ENCODE results near the gene TRIM41. TPM values are rescaled to one million over a fixed set of nuclear protein-coding genes. Genes with fewer than 3 reads are reported as not detected.

The TRIM41 gene
- total and polyA plus RNA-seq, 2 of the 13 experiments (the other 11 are each of a cell fraction or from before 2014, with no cell fraction given): 10.2 to 16.7 TPM

- TF ChIP-seq ZSCAN12 (CRISPR knock-in tag; IDR thresholded peaks at IDR 0.05) (0 out of 2 replicates have a peak, but pooled peaks have one; percentile 46), THAP7 (CRISPR knock-in tag; IDR thresholded peaks at IDR 0.05) (peak; percentile 59; the same call in 1 of the 2 replicates), ZBTB7A (CRISPR knock-in tag; IDR thresholded peaks at IDR 0.05) (no peak), ZFX (CRISPR knock-in tag; IDR thresholded peaks at IDR 0.05; ENCODE audit: low read depth) (peak; percentile 80), ZNF891 (CRISPR knock-in tag; IDR thresholded peaks at IDR 0.05) (peak; percentile 87), ZNF276 (CRISPR knock-in tag; IDR thresholded peaks at IDR 0.05; ENCODE audit: low read depth) (0 out of 2 replicates have a peak, but pooled peaks have one; percentile 65), ZNF616 (CRISPR knock-in tag; IDR thresholded peaks at IDR 0.05; ENCODE audit: low read depth) (peak; percentile 78; the same call in 1 of the 2 replicates), ZNF766 (CRISPR knock-in tag; IDR thresholded peaks at IDR 0.05; ENCODE audit: borderline replicate concordance) (peak; percentile 69; the same call in 1 of the 2 replicates), ZNF446 (CRISPR knock-in tag; IDR thresholded peaks at IDR 0.05) (no peak), ELF1 (CRISPR knock-in tag; IDR thresholded peaks at IDR 0.05) (peak; percentile 69), ZFP37 (CRISPR knock-in tag; IDR thresholded peaks at IDR 0.05; ENCODE audit: borderline replicate concordance) (no peak; the same call in 1 of the 2 replicates), ZNF350 (CRISPR knock-in tag; IDR thresholded peaks at IDR 0.05; ENCODE audit: borderline replicate concordance, low read depth) (no peak; the same call in none of the 2 replicates), ZFP41 (CRISPR knock-in tag; IDR thresholded peaks at IDR 0.05; ENCODE audit: borderline replicate concordance) (0 out of 2 replicates have a peak, but pooled peaks have one; percentile 65), ZNF414 (CRISPR knock-in tag; IDR thresholded peaks at IDR 0.05) (peak; percentile 64; the same call in 1 of the 2 replicates), PTBP1 (IDR thresholded peaks at IDR 0.05; ENCODE audit: low read depth, low read length, poor library complexity, severe bottlenecking) (peak; percentile 81), E2F2 (CRISPR knock-in tag; IDR thresholded peaks at IDR 0.05; ENCODE audit: borderline replicate concordance) (0 out of 2 replicates have a peak, but pooled peaks have one; percentile 41)
- TF ChIP-seq, protein P1, sequence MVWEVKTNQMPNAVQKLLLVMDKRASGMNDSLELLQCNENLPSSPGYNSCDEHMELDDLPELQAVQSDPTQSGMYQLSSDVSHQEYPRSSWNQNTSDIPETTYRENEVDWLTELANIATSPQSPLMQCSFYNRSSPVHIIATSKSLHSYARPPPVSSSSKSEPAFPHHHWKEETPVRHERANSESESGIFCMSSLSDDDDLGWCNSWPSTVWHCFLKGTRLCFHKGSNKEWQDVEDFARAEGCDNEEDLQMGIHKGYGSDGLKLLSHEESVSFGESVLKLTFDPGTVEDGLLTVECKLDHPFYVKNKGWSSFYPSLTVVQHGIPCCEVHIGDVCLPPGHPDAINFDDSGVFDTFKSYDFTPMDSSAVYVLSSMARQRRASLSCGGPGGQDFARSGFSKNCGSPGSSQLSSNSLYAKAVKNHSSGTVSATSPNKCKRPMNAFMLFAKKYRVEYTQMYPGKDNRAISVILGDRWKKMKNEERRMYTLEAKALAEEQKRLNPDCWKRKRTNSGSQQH (CRISPR knock-in tag; IDR thresholded peaks at IDR 0.05; ENCODE audit: low read depth): peak; percentile 82; the same call in 1 of the 2 replicates
- TF ChIP-seq, protein P2, sequence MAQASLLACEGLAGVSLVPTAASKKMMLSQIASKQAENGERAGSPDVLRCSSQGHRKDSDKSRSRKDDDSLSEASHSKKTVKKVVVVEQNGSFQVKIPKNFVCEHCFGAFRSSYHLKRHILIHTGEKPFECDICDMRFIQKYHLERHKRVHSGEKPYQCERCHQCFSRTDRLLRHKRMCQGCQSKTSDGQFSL (CRISPR knock-in tag; IDR thresholded peaks at IDR 0.05): no peak
Observed at GRCh38 chr5:181221792-181222629, 1.1 kb upstream of the TRIM41 start (continued).
